ENCODE measurements around the gene BCAS3. TPM values are rescaled to one million over a fixed set of nuclear protein-coding genes. Genes with fewer than 3 reads are reported as not detected.

The BCAS3 gene
- total RNA-seq, 1 experiment from 2014 or later: 26.3 TPM

GRCh38 chr17:61212655-61213054 is 535.0 kb downstream of the BCAS3 start:
- Histone ChIP-seq H2AFZ (ENCODE audit: low read depth, low read length, poor library complexity, severe bottlenecking) (no peak overlapping the region), H4K20me1 (ENCODE audit: insufficient read depth) (no peaks in the 10 kb centered on the region), H3K4me1 (ENCODE audit: control insufficient read depth in 1 of 2, insufficient read depth in 2 of 2, low read length in 2 of 2) (no peaks in the 10 kb centered on the region), H3K9me2 (ENCODE audit: insufficient read depth) (no peaks in the 10 kb centered on the region), H3K36me3 (ENCODE audit: control insufficient read depth in 1 of 2, insufficient read depth in 2 of 2, low read length in 2 of 2) (no peaks in the 10 kb centered on the region), H3K79me2 (ENCODE audit: insufficient read depth, low read length) (no peaks in the 10 kb centered on the region), H3K9ac (ENCODE audit: low read length) (no peak overlapping the region), H3K27ac (ENCODE audit: low read depth, low read length) (no peak overlapping the region), H3K4me3 (replicated peaks in 1 of 2; ENCODE audit: low read depth in 1 of 2, low read length in 2 of 2) (no peak overlapping the region), H3K4me2 (ENCODE audit: low read length) (no peak overlapping the region), H3K27me3 (ENCODE audit: insufficient read depth, low read length) (0 out of 2 replicates have a peak, but pooled peaks cover 3% of the 10 kb centered on the region), H3K9me3 (ENCODE audit: control insufficient read depth in 1 of 2, insufficient read depth in 1 of 2, low read depth in 1 of 2, low read length in 2 of 2) (no peaks in the 10 kb centered on the region)
- intact Hi-C loops (cut with micrococcal nuclease): no loop called here
- ATAC-seq (no peak), DNase-seq (ENCODE audit: low read depth, low spot score) (no peak)
- TF ChIP-seq ZNF274 (IDR thresholded peaks at IDR 0.05; ENCODE audit: low read depth, low read length): no peak
- no peak for TF ChIP-seq POLR2AphosphoS5 (IDR thresholded peaks at IDR 0.05; ENCODE audit: low read depth, low read length)
- TF ChIP-seq SIN3A (IDR thresholded peaks at IDR 0.05; ENCODE audit: low read depth): no peak
- TF ChIP-seq YY1 (IDR thresholded peaks at IDR 0.05; ENCODE audit: extremely low read depth, insufficient replicate concordance, low read depth, low read length): no peak
- no peak for TF ChIP-seq RAD21 (IDR thresholded peaks at IDR 0.05; ENCODE audit: low read depth)
- no peak for TF ChIP-seq CBX3 (IDR thresholded peaks at IDR 0.05; ENCODE audit: low read depth)
- no peak for TF ChIP-seq SRF (IDR thresholded peaks at IDR 0.05; ENCODE audit: low read depth)
- TF ChIP-seq FOSL1 (IDR thresholded peaks at IDR 0.05; ENCODE audit: low read depth): no peak
- TF ChIP-seq, protein P1, sequence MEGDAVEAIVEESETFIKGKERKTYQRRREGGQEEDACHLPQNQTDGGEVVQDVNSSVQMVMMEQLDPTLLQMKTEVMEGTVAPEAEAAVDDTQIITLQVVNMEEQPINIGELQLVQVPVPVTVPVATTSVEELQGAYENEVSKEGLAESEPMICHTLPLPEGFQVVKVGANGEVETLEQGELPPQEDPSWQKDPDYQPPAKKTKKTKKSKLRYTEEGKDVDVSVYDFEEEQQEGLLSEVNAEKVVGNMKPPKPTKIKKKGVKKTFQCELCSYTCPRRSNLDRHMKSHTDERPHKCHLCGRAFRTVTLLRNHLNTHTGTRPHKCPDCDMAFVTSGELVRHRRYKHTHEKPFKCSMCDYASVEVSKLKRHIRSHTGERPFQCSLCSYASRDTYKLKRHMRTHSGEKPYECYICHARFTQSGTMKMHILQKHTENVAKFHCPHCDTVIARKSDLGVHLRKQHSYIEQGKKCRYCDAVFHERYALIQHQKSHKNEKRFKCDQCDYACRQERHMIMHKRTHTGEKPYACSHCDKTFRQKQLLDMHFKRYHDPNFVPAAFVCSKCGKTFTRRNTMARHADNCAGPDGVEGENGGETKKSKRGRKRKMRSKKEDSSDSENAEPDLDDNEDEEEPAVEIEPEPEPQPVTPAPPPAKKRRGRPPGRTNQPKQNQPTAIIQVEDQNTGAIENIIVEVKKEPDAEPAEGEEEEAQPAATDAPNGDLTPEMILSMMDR (IDR thresholded peaks at IDR 0.05 in 2 of 3, conservative IDR thresholded peaks at IDR 0.05 in 1 of 3; ENCODE audit: borderline replicate concordance in 1 of 3, insufficient read depth in 1 of 3, low read depth in 2 of 3, low read length in 2 of 3): no peak
- no peak for TF ChIP-seq TCF7L2 (IDR thresholded peaks at IDR 0.05; ENCODE audit: borderline replicate concordance, extremely low read depth, insufficient read depth, insufficient read length)
- TF ChIP-seq ELF1 (IDR thresholded peaks at IDR 0.05; ENCODE audit: borderline replicate concordance, low read depth): no peak
- TF ChIP-seq ZBTB33 (IDR thresholded peaks at IDR 0.05; ENCODE audit: extremely low read depth, insufficient replicate concordance, low read length): no peak
- TF ChIP-seq MAX (IDR thresholded peaks at IDR 0.05): no peak
- CTCF ChIA-PET: no interaction called here
- no TSS peak for BruUV-seq (replicated peaks)
- RAD21 ChIA-PET (ENCODE audit: low non-redundant PET in 1 of 2, low total read pairs in 2 of 2, uncharacterized antibody in 2 of 2, unreplicated experiment in 2 of 2): no interaction called here
- POLR2A ChIA-PET: no interaction called here

Measured in HCT116 (cell line).